RWPE2 (cell line): ENCODE results near the gene DPP9.

ENCODE experiments used
- ATAC-seq: fragments of 200-7000 bp; cut with Tn5 transposase; 3 replicates; pipeline ENCODE4 v1.9.1; 2021; ENCODE audit warnings: low read depth
- DNase-seq: peaks from one replicate; pipeline ENCODE4 v3.0.0-alpha.2; 2020; ENCODE audit warnings: low spot score
- H3K27ac ChIP-seq: fragments of 450-650 bp; 2 replicates; pipeline ENCODE4 v1.5.1; 2017; ENCODE audit warnings: mild to moderate bottlenecking; ENCODE audit not compliant: poor library complexity, severe bottlenecking
- H3K27me3 ChIP-seq: fragments of 250-450 bp; sonication (Bioruptor Pico); 2 replicates; pipeline ENCODE4 v1.5.1; 2021; ENCODE audit warnings: mild to moderate bottlenecking, moderate library complexity; ENCODE audit not compliant: insufficient read depth, poor library complexity, severe bottlenecking
- H3K36me3 ChIP-seq: fragments of 250-450 bp; sonication (Bioruptor Pico); 2 replicates; pipeline ENCODE4 v1.5.1; 2020; ENCODE audit warnings: low read depth, mild to moderate bottlenecking, moderate library complexity
- H3K4me1 ChIP-seq: fragments of 250-450 bp; sonication (Bioruptor Pico); 2 replicates; pipeline ENCODE4 v1.5.1; 2021; ENCODE audit warnings: mild to moderate bottlenecking, moderate library complexity; ENCODE audit not compliant: insufficient read depth, poor library complexity, severe bottlenecking
- H3K4me3 ChIP-seq: fragments of 250-450 bp; sonication (Bioruptor Pico); 2 replicates; pipeline ENCODE4 v1.5.1; 2021; ENCODE audit warnings: mild to moderate bottlenecking, moderate library complexity; ENCODE audit not compliant: severe bottlenecking
- H3K9me3 ChIP-seq: fragments of 250-450 bp; sonication (Bioruptor Pico); 2 replicates; pipeline ENCODE4 v1.5.1; 2021; ENCODE audit warnings: mild to moderate bottlenecking, moderate library complexity; ENCODE audit not compliant: severe bottlenecking
- CTCF ChIP-seq: fragments of 450-650 bp; IDR thresholded peaks from one replicate; pipeline ENCODE4 v1.5.1; 2017; ENCODE audit warnings: mild to moderate bottlenecking, moderate library complexity; ENCODE audit not compliant: poor library complexity, severe bottlenecking

DPP9 gene

GRCh38 chr19:4642625-4643024, 81.0 kb downstream of the DPP9 start:
- no peak overlapping the region for H3K27ac ChIP-seq
- H3K27me3 ChIP-seq = no peaks in the 10 kb centered on the region
- H3K4me1 ChIP-seq = no peaks in the 10 kb centered on the region
- H3K4me3 ChIP-seq = no peak overlapping the region
- no peaks in the 10 kb centered on the region for H3K36me3 ChIP-seq
- ATAC-seq = no peak
- no peak for DNase-seq
- TF ChIP-seq CTCF = no peak
- H3K9me3 ChIP-seq = no peaks in the 10 kb centered on the region

GRCh38 chr19:4641132-4641531, 82.5 kb downstream of the DPP9 start:
- no peaks in the 10 kb centered on the region for H3K9me3 ChIP-seq
- TF ChIP-seq CTCF = no peak
- no peak for DNase-seq
- no peaks in the 10 kb centered on the region for H3K4me1 ChIP-seq
- H3K27me3 ChIP-seq = no peaks in the 10 kb centered on the region
- H3K4me3 ChIP-seq = no peak overlapping the region
- no peaks in the 10 kb centered on the region for H3K36me3 ChIP-seq
- no peak; the same call in 2 of the 3 replicates for ATAC-seq
- no peak overlapping the region for H3K27ac ChIP-seq

GRCh38 chr19:4640247-4641000, 83.2 kb downstream of the DPP9 start:
- peak overlapping the region; percentile 52 for H3K4me3 ChIP-seq
- no peak for DNase-seq
- no peaks in the 10 kb centered on the region for H3K27me3 ChIP-seq
- no peaks in the 10 kb centered on the region for H3K4me1 ChIP-seq
- no peak for ATAC-seq
- no peaks in the 10 kb centered on the region for H3K9me3 ChIP-seq
- TF ChIP-seq CTCF = no peak
- no peak overlapping the region for H3K27ac ChIP-seq
- no peaks in the 10 kb centered on the region for H3K36me3 ChIP-seq

- H3K36me3 ChIP-seq = no peaks in the 10 kb centered on the region
- no peak overlapping the region for H3K27ac ChIP-seq
- DNase-seq (no peak), ATAC-seq (no peak)
- no peaks in the 10 kb centered on the region for H3K27me3 ChIP-seq
- TF ChIP-seq CTCF = no peak
- H3K9me3 ChIP-seq = no peaks in the 10 kb centered on the region
- H3K4me3 ChIP-seq = peak overlapping the region; percentile 52
- no peaks in the 10 kb centered on the region for H3K4me1 ChIP-seq
Measured at GRCh38 chr19:4639531-4640246, 84.0 kb downstream of the DPP9 start.
